Renal cortex interstitium (tissue), 11 donors: ENCODE data around the gene DIP2B. TPM values are rescaled to one million over a fixed set of nuclear protein-coding genes. Genes with fewer than 3 reads are reported as not detected.
A peak's percentile ranks its signal among the peaks of the same experiment; 100 is the strongest.

Experiments
- DNase-seq, 11 donors: peaks; one replicate each; pipeline ENCODE4 v3.0.0-alpha.2; 2013; ENCODE audit warnings: low read depth in 9 of 11, low spot score in 4 of 11; ENCODE audit errors: extremely low read depth in 1 of 11
- polyA plus RNA-seq, 3 donors: library from polyadenylated mRNA; unstranded; fragments of 120-200 nt; gene quantifications; one replicate each; pipeline ENCODE4 v1.2.1, GENCODE V29; 2013; ENCODE audit not compliant: insufficient read length in 3 of 3

DIP2B gene
- polyA plus RNA-seq, 3 donors: 23.5 to 25.9 (median 23.9) TPM

DNA sequence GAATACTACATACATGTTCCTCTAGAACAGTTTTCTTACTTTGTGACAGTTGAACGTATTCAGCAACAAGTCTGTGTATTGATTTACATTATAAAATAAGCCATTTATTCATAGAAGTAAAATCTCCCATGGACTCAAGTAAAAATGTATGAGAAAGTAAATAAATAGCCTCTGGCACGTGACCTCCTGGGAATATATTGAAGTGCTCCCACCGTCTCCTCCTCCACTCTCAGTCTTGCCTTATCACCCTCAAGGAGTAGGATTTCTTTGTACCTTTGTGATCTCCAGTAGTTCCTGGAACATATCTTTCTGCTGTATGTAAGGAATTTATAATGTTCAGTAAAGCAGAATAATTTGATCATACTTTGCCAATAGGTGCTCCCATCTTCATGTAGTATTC lies 90.9 kb downstream of the DIP2B start:
- DNase-seq: no peak

DNA sequence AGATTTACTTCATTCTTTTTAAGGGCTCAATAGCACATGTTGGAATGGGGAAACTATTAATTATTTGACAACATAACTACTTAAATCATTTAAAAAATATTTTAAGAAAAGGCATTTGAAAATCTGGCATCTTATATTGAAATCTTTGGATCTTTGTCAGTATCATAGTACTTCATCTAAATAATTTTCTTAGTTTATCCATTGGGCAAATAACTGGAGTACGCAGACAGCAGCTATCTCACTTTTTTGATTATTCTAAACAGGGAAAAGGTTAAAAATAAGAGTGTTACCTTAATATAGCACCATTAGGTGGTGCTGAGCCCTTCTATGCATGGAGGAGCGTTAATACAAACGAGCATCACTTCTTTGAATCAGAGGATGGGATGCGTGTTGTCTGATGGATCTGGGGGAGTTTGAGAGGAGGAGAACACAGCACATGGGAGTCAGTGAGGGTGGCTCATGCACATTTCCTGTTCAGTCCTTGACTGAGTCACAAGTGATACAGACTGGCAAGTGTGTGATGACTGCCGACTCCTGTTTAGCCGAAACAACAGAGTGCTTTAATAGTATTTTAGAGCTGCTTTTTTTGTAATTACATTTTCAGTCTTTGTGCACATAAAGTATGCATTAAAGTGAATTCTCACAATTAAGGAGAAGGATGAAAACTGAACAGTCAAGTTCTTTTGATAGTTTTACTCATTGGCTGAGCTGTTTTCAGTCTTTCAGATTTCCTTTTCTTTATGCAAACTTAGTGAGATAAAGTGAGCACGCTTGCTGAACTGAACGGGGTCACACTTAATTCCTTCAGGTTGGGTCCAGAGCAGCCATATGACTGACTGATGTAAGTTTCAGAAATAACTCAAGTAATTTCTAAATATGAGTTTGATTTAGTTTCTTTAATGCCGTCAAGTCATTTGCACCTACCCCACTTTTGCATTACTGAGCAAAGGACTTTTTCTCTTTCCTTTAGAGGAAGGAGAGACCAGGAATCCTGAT lies 92.7 kb downstream of the DIP2B start:
- no peak for DNase-seq

DNA sequence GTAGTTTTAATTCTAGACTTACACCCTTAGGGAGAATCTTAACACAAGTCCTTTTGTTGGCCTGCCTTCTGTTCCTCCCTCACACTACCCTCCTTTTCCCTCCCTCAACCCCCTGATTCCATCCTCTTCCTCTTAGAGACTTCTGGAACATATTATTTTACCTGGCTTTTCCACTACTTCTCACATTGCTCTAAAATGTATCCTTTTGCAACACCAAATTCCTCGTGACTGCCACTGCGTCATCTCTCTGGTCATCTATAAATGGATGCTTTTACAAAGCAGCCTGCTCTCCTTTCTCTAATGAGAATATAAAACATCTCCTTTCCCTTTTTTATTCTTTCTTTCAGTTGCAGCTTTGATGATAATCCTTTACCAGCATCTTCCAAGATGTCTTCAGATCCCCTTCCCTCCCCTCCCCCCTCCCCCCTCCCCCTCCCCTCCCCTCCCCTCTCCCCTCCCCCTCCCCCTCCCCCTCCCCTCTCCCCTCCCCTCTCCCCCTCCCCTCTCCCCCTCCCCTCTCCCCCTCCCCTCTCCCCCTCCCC lies 93.6 kb downstream of the DIP2B start:
- DNase-seq: no peak

DNA sequence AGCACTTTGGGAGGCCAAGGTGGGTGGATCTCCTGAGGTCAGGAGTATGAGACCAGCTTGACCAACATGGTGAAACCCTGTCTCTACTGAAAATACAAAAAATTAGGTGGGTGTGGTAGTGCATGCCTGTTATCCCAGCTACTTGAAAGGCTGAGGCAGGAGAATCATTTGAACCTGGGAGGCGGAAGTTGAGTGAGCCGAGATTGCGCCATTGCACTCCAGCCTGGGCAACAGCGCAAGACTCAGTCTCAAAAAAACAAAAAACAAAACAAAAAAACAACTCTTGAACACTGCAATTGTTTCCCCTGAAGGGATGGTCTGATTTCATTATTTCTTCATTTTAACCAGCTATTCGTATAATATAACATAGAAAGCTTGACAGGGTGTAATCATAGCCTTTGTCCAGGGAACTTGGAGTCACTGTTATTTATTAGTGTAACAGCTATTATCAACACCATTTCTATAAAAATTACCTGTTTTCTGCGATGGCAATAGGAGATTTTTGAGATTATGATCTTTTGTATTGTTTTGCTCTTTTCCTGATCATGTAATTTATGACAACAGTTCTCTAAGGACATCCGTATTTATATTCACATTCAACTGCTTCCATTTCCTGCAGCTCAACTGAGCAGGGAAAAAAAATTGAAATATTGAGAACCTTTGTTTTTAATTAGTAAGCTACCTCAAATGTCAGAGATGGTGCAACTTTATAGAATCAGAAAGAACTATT lies 94.7 kb downstream of the DIP2B start:
- DNase-seq: no peak

DNA sequence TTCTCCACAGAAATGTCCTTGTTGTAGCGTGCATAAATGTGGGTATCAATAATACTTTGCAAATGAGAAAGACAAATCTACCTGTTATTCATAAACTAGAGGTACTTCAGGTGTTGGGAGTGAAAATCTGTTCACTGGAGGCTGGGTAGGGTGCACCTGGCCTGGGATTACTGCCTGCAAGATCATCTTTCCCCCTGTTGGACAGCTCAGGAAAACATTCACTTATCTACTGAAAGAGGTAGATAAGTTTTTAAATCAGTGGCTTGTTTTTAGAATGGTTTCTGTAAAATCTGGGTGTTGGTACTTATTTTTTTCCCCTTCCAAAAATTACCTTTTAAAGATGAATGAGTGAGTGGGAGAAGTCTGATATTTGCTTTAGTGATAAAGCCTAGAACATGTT lies 95.6 kb downstream of the DIP2B start:
- no peak for DNase-seq

DNA sequence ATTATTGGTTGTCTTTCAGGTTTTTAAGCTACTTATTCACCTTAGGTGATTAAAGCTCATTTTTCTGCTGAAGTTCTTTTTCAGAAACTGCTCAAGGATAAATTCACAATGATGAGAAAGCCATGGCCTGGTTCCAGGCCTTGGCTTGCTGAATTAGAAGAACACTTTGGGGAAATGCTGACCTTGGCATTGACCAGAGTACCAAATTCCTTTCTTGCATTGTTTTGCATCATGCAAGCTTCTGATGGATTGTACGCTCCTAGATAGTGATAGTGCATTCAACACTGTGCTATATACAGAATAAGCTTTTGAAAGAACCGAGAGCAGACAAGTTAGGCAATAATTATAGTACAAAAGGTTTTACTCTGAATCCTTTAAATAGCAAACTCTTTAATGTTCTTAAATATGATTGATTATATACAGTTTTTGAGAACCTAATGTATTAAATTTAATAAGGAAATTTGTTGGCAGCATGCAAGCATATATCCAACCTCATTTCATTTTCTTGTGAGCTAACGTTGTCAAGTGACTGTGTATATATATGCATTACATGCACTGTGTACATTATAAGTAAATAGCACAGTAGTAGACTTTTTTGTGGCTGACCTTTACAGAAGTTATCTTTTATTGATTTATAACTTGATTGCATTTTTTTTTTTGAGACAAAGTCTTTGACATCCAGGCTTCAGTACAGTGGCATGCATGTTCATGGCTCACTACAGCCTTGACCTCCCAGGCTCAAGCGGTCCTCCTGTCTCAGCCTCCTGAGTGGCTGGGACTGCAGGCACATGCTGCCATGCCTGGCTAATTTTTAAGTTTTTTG lies 99.2 kb downstream of the DIP2B start:
- no peak for DNase-seq

DNA sequence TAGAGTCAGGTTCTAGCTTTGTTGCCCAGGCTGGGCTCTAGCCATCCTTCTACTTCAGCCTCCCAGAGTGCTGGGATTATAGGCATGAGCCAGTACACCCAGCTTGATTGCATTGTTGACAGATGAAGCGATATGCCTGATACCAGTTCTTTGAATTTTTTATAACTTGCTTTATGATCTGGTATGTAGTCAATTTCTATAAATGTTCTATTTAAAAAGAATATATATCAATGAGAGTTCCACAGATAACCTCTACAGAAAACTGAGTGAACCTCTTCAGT lies 99.8 kb downstream of the DIP2B start:
- DNase-seq: no peak

DNA sequence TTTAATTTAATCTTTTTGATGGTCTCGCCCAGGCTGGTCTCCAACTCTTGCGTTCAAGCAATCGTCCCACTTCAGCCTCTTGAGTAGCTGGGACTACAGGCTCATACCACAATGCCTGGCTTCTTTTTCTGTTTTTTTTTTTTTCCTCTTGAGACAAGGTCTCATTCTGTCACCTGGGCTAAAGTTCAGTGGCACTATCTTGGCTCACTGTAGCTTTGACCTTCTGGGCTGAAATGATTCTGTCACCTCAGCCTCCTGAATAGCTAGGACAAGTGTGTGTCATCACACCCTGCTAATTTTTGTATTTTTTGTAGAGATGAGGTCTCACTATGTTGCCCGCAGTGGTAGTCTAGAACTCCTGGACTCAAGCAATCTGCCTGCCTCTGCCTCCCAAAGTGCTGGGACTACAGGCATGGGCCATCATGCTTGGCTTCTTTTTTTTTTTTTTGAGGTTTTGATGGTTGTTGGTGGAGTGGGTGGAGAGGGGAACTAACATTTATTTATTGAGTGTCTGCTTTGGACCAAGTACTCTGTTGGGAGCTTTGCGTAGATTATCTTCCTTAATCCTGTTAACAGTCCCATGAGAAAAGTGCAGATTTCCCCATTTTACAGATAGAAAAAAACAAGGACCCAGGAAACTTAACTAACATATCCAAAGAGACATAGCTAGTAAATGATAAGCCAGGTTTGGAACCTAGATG lies 102.0 kb downstream of the DIP2B start:
- DNase-seq: no peak

DNA sequence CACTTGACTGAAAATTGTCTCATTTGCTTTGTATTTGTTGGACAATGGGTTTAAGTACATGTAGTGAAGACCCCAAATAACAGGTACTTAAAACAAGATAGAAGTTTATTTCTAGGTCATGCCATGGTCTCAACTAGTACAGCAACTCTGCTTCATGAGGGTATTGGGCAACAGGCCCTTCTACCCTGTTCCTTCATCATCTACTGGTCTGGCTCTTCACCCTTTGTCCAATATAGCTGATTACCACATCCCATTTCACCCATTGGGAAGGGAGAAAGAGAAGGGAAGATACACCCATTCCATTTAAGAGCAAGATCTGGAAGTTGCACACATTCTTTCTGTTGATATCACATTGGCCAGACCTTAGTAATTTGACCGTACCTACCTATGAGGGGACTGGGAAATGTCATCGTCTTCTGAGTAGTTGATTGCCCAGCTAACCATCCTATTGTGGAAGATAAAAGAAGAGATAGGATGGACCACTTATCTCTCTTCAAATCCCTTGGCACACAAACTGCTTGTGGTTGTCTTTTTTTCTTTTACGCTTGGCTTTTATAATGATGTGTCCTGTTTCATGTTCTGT lies 104.6 kb downstream of the DIP2B start:
- DNase-seq: no peak

DNA sequence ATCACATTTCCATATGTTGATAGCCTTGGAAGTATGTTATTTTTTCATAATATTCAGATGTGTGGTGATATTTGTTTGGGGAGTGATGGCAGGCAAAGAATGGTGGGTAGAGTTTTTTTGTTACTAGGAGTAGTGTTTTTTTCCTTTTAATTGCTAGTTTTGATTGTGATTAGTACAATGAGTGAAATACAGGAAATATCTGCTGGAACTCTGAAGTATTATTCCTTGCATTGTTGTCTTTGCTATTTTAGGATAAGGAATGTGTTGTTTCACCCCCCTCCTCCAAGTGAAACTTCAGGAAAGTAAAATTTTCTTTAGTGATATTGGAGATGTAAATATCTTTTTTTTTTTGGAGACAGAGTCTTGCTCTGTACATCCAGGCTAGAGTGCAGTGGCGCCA lies 105.4 kb downstream of the DIP2B start:
- no peak for DNase-seq

DNA sequence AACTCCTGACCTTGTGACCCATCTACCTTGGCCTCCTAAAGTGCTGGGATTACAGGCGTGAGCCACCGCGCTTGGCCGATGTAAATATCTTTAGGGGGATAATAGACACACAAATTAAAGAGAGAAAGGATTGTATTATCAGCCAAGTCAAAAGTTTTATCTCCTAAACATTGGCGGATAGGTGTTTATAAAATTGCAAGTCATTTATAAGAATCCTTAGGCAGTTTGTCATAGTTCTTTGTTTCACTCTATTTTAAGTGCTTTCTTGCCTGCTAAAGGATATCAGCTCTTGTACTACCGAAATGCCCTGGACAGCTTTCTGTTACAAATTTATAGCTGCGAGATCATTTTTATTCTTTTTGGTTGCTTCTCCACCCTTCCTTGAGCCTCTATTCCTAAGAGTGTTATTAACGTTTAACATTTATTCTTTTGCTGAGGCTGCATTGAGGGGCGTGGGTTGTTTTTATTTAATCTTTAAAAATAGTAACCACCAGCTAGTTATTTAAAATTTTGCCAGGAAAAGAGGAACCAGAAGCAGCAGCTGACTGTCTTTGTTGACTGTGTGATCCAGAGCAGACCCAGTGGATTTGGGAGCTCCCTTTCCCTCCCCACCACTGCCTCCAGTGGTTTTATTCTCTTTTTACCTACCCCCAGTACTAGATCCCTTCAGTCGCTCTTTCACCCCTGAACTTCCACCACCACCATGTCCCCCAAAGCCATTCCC lies 106.4 kb downstream of the DIP2B start:
- DNase-seq: no peak

DNA sequence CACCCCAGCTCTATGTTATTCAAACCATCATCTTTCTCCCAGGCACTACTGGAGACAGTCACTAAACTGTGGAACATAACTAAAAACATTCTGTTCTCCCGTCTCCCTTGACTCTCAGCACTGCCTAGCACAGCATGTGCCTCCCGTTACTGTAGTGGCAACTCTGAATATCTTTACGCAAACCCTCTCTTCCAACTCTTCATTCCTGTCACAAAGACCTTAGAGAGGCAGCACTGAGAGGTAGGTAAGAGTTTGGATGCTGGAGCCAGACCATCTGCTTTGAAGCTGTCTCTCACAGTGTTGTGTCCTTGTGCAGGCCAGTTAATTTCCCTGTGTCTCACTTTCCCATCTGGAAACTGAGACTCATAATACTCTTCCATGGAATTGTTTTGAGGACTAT lies 108.1 kb downstream of the DIP2B start:
- no peak for DNase-seq

DNA sequence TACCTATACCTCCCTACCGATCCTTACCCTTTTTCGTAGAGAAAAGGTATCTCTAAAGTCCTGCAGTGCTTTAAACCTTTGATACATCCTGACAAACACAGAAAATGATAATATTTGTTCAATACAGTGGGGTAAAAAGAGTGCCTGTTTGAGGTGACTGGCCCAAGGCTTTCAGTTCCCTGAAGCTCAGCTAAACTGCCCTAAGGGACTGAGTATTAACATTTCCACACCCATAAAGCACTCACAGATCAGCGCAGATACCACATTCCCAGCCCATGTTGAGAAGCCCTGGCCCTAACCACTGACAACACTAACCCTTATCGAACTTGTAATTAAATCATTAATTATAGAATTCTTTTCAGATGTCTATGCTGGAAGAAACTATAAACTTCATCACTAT lies 108.7 kb downstream of the DIP2B start:
- DNase-seq: no peak

DNA sequence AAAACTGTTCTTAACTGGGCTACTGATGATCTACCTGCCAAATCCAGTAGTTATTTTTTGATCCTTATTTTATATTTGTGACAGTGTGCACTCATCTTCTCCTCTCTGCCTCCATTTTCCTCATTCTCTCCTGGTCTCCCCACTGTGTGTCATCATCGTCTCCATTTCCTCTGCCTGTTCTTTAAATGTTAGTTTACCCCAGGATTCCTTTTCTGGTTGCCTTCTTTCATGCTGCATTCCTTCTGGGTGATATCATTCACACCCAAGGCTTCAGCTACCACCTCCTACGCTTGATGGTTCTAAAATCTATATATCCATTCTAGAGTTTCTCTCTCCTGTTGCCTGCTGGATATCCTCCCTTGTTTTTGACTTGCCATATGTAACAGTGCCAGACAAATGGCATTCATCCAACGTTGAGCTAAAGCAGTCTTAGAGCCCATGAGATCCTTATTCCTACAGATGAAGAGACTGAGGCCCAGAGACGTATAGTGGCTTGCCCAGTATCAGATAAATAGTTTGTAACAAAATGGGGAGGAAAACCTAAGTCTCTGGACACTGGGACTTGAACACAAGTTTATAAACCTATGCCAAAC lies 109.5 kb downstream of the DIP2B start:
- peak in 1 of 11 donors; percentile 25 for DNase-seq

DNA sequence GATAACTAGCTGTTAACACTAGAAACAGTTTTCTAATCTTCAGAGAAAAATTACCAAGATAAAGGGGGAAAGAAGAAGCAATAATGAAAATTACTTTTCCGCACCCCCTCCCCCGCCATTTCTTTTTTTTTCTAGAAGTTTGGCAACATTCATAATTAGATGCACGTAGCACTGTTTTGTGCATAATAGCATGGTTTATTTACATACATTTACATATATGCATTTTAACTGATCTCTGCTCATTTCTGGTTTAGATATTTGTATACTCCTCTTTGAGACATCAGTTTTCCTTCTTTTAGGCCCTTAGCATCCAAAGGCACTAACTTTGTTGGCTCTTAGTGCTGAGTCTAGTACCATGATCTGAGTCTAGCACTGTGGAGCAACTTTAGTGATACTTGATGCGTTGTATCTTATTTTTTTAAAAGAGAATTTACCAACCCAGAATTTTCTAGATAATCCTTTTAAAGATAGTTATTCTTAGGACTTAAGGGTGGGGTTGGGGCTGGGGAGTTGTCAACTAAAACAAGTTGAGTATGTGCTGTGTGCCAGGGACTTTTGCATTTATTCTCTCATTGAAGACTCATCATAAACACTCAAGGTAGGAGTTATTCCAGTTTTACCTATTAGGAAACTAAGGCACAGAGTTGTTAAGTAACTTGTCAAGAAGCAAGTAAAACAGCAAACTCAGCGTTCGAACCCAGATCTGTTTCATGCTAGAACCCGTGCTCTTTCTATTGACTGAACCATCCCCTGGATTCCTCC lies 110.5 kb downstream of the DIP2B start:
- DNase-seq: no peak

DNA sequence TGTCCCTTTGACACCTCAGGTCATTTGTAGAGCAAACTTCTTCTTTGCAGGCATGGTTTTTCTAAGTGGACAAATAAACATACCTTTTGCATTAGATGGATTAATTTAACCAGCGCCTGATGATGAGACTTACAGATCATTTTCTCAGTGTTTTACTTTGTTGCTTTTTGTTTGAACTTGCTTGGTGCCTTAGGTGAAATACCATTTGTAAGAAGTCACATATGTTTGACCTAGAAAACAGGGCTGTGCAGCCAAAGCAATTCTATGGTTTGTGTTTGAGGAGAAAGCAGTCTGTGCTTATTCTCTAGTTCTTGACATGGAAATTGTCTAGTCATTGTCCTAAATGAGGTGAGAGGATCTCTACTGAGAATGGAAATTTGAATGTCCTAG lies 111.1 kb downstream of the DIP2B start:
- no peak for DNase-seq

DNA sequence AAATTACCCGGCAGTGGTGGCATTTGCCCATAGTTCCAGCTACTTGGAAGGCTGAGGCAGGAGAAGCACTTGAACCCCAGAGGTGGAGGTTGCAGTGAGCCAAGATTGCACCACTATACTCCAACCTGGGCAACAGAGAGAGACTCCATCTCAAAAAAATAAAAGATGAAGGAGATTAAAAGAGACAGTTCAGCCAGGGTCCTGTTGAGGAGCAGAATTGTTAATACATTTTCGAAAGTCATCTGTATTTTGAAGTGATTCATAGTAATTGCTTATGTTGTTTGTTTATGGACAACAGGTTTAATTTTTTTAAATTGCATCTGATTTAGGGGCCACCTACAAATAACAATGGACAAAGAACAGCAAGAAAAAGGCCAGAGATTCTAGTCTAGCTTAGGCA lies 112.9 kb downstream of the DIP2B start:
- no peak for DNase-seq
